Measurements from ENCODE around the gene HNRNPUL2. TPM values are rescaled to one million over a fixed set of nuclear protein-coding genes. Genes with fewer than 3 reads are reported as not detected.
A peak's percentile ranks its signal among the peaks of the same experiment; 100 is the strongest.

The HNRNPUL2 gene
- total RNA-seq, 1 experiment from 2014 or later, result 62.9 TPM

GRCh38 chr11:62707277-62707861 is 19.9 kb downstream of the HNRNPUL2 start, which contains the start of the genes BSCL2 and GNG3:
Gene BSCL2 (minus strand): TSS chr11:62707424. CDS start chr11:62707195, 229 bp downstream.
Gene GNG3 (plus strand): TSS chr11:62707676. CDS start chr11:62708296, 620 bp downstream.
- CTCF ChIA-PET, result no interaction called here
- no peaks in the 10 kb centered on the region for H3K9me3 ChIP-seq
- POLR2A ChIA-PET, result interaction anchor here (0.6 to 1.8 kb wide), 3 partner anchors 20 to 1630 kb away, joined by 3 to 5 read pairs (median 4); partner anchors contain the start of genes EEF1G and HNRNPUL2
- no peak for TF ChIP-seq CTCF (IDR thresholded peaks at IDR 0.05; ENCODE audit: insufficient read depth in 1 of 2, low read depth in 1 of 2, low read length in 1 of 2, severe bottlenecking in 1 of 2, unreplicated experiment in 1 of 2)
- H3K4me1 ChIP-seq, result peaks cover 9% of the 10 kb centered on the region; the same call in 1 of the 2 replicates
- intact Hi-C loops (cut with micrococcal nuclease; ENCODE audit: unreplicated experiment), result no loop called here
- BruUV-seq (replicated peaks), result no TSS peak
- Mint-ChIP-seq H3K4me3 (ENCODE audit: unreplicated experiment) (peak within 1 kb of the TSS; percentile 96), H3K36me3 (ENCODE audit: insufficient read depth, unreplicated experiment) (peaks cover 79% of the 10 kb centered on the region), H3K27ac (ENCODE audit: unreplicated experiment) (peak within 1 kb of the TSS; percentile 97), H3K9me3 (ENCODE audit: unreplicated experiment) (no peaks in the 10 kb centered on the region), H3K4me1 (ENCODE audit: low read depth, unreplicated experiment) (peaks cover 18% of the 10 kb centered on the region), H3K27me3 (ENCODE audit: insufficient read depth, unreplicated experiment) (no peaks in the 10 kb centered on the region)
- no peaks in the 10 kb centered on the region for H3K27me3 ChIP-seq (replicated peaks; ENCODE audit: control insufficient read depth, insufficient read depth, low read length)
- H3K36me3 ChIP-seq (ENCODE audit: control insufficient read depth, insufficient read depth, low read length), result peaks cover 2% of the 10 kb centered on the region; the same call in 1 of the 2 replicates
- H3K4me3 ChIP-seq (ENCODE audit: low read depth, low read length), result peak within 1 kb of the TSS; percentile 24
- DNase-seq, result peak; percentile 38 to 58

DNA sequence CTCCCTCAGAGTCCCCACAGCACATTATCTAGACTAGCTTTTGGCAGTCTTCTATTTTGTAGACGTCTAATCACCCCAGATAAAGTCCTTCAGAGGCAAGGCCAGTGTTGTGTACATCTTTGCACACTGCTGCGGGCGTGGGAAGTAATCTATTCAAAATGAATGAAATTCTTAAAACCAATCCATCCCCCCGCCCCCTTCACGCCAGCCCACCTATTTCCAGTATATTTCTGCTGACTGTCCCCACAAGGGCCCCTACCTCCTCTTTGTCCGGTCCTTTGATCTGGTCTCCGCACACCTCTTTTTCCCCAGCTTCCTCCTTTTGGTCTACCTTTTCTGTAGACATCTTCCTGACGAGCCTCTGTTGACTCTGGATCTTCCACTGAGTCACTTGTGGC is 20.4 kb downstream of the HNRNPUL2 start:
- intact Hi-C loops (cut with micrococcal nuclease; ENCODE audit: unreplicated experiment), result no loop called here
- BruUV-seq (replicated peaks), result no TSS peak
- H3K4me3 Mint-ChIP-seq (ENCODE audit: unreplicated experiment), result peak overlapping the region; percentile 96
- no peaks in the 10 kb centered on the region for H3K27me3 Mint-ChIP-seq (ENCODE audit: insufficient read depth, unreplicated experiment)
- no peak for DNase-seq
- H3K4me1 Mint-ChIP-seq (ENCODE audit: low read depth, unreplicated experiment), result peaks cover 18% of the 10 kb centered on the region
- no peaks in the 10 kb centered on the region for H3K27me3 ChIP-seq (replicated peaks; ENCODE audit: control insufficient read depth, insufficient read depth, low read length)
- no peaks in the 10 kb centered on the region for H3K9me3 ChIP-seq
- H3K36me3 Mint-ChIP-seq (ENCODE audit: insufficient read depth, unreplicated experiment), result peaks cover 79% of the 10 kb centered on the region
- H3K4me3 ChIP-seq (ENCODE audit: low read depth, low read length), result no peak overlapping the region
- H3K36me3 ChIP-seq (ENCODE audit: control insufficient read depth, insufficient read depth, low read length), result peaks cover 1% of the 10 kb centered on the region; the same call in 1 of the 2 replicates
- TF ChIP-seq CTCF (IDR thresholded peaks at IDR 0.05; ENCODE audit: insufficient read depth in 1 of 2, low read depth in 1 of 2, low read length in 1 of 2, severe bottlenecking in 1 of 2, unreplicated experiment in 1 of 2), result no peak
- peak overlapping the region; percentile 97 for H3K27ac Mint-ChIP-seq (ENCODE audit: unreplicated experiment)
- no peaks in the 10 kb centered on the region for H3K9me3 Mint-ChIP-seq (ENCODE audit: unreplicated experiment)
- H3K4me1 ChIP-seq, result peaks cover 9% of the 10 kb centered on the region; the same call in 1 of the 2 replicates
- ChIA-PET CTCF (interaction anchor here (0.6 to 1.8 kb wide), 5 partner anchors 12 to 1253 kb away, joined by 3 to 7 read pairs (median 4); partner anchors contain the start of genes HNRNPUL2, TAF6L and ZBTB3), POLR2A (interaction anchor here (0.6 to 1.8 kb wide), 8 partner anchors 20 to 1630 kb away, joined by 3 to 18 read pairs (median 4); partner anchors contain the start of genes C11orf98, CSKMT, EEF1G and HNRNPUL2)
